HL-60 (cell line): Measurements from ENCODE around the gene PIM3.

Experiments
- CTCF ChIP-seq: IDR thresholded peaks from one replicate; pipeline ENCODE4 v1.5.1; 2011; ENCODE audit warnings: low read length, control low read depth, inconsistent platforms; ENCODE audit not compliant: insufficient read depth
- GABPA ChIP-seq: IDR thresholded peaks from 2 replicates; pipeline ENCODE4 v1.6.1; 2012; ENCODE audit warnings: low read depth
- POLR2AphosphoS5 ChIP-seq: IDR thresholded peaks from 2 replicates; pipeline ENCODE4 v1.6.1; 2012; ENCODE audit warnings: low read depth
- REST ChIP-seq: IDR thresholded peaks from 2 replicates; pipeline ENCODE4 v1.6.1; 2012; ENCODE audit warnings: low read depth; ENCODE audit not compliant: insufficient replicate concordance
- SPI1 ChIP-seq: IDR thresholded peaks from 2 replicates; pipeline ENCODE4 v1.6.1; 2012; ENCODE audit warnings: low read depth, mild to moderate bottlenecking, borderline replicate concordance

- no peak for TF ChIP-seq CTCF
- no peak for TF ChIP-seq POLR2AphosphoS5
- no peak for TF ChIP-seq GABPA
- no peak for TF ChIP-seq REST
- no peak for TF ChIP-seq SPI1
Observed at GRCh38 chr22:49953680-49954344, 6.8 kb upstream of the PIM3 start.
